Coronary artery (tissue), 2 donors: ENCODE data around the gene CREB5.
"Not testable (repeated sequence)": the region's sequence is repeated elsewhere in the genome, so short reads cannot be mapped to it uniquely, and the experiment has no call there.

Source experiments
- DNase-seq: peaks from one replicate; pipeline ENCODE4 v3.0.0-alpha.2; 2017; ENCODE audit warnings: low spot score
- H3K27ac ChIP-seq, 2 donors: fragments of 200-600 bp; sonication (generic); one replicate each; pipeline ENCODE4 v1.5.1; 2016 to 2019
- H3K4me3 ChIP-seq: fragments of 200-600 bp; sonication (generic); 2 replicates; pipeline ENCODE4 v1.5.1; 2016; ENCODE audit warnings: mild to moderate bottlenecking, moderate library complexity
- CTCF ChIP-seq: fragments of 200-600 bp; sonication (generic); IDR thresholded peaks from one replicate; pipeline ENCODE4 v1.5.1; 2019; ENCODE audit warnings: antibody characterized with exemption

Gene CREB5

GRCh38 chr7:28784171-28784902 lies 372.0 kb downstream of the CREB5 start:
- TF ChIP-seq CTCF, result no peak
- H3K27ac ChIP-seq, result no peak overlapping the region
- no peak for DNase-seq
- no peak overlapping the region for H3K4me3 ChIP-seq

GRCh38 chr7:28785041-28785995 lies 373.0 kb downstream of the CREB5 start:
- no peak for DNase-seq
- Histone ChIP-seq H3K4me3 (no peak overlapping the region), H3K27ac (no peak overlapping the region)
- no peak for TF ChIP-seq CTCF

GRCh38 chr7:28786156-28786555 lies 373.8 kb downstream of the CREB5 start:
- H3K27ac ChIP-seq, H3K4me3 ChIP-seq, DNase-seq: not testable (repeated sequence)

GRCh38 chr7:28787106-28787505 lies 374.8 kb downstream of the CREB5 start:
- TF ChIP-seq CTCF, result no peak
- Histone ChIP-seq H3K4me3 (no peak overlapping the region), H3K27ac (no peak overlapping the region)
- DNase-seq, result no peak

GRCh38 chr7:28790467-28790866 lies 378.1 kb downstream of the CREB5 start:
- TF ChIP-seq CTCF, result no peak
- no peak for DNase-seq
- no peak overlapping the region for H3K4me3 ChIP-seq
- no peak overlapping the region for H3K27ac ChIP-seq

GRCh38 chr7:28792858-28793257 lies 380.5 kb downstream of the CREB5 start:
- Histone ChIP-seq H3K4me3 (no peak overlapping the region), H3K27ac (no peak overlapping the region)
- TF ChIP-seq CTCF, result no peak
- no peak for DNase-seq

- Histone ChIP-seq H3K4me3 (no peak overlapping the region), H3K27ac (no peak overlapping the region)
- TF ChIP-seq CTCF, result no peak
- no peak for DNase-seq
Measured at GRCh38 chr7:28793381-28794085, 381.2 kb downstream of the CREB5 start.
